HepG2 (cell line): ENCODE results near the gene PDCD2L. TPM values are rescaled to one million over a fixed set of nuclear protein-coding genes. Genes with fewer than 3 reads are reported as not detected.

Source experiments
- CEBPB ChIP-seq: IDR thresholded peaks from 2 replicates; pipeline ENCODE4 v1.6.1; 2011; ENCODE audit warnings: low read depth, low read length, improper control_type of control experiment, borderline replicate concordance
- HNRNPL ChIP-seq: fragments of 200-400 bp; formaldehyde crosslinking; IDR thresholded peaks from 2 replicates; pipeline ENCODE4 v1.6.1; 2017; ENCODE audit warnings: mild to moderate bottlenecking, low read depth, low read length
- NAIF1 ChIP-seq: sonication (generic); formaldehyde crosslinking; IDR thresholded peaks from 2 replicates; pipeline ENCODE4 v1.5.0; 2020; ENCODE audit warnings: mild to moderate bottlenecking, missing genetic modification reagents, borderline replicate concordance
- POGZ ChIP-seq: sonication (generic); formaldehyde crosslinking; IDR thresholded peaks from 2 replicates; pipeline ENCODE4 v1.4.0; 2020; ENCODE audit warnings: mild to moderate bottlenecking, missing genetic modification reagents
- SCMH1 ChIP-seq: sonication (generic); formaldehyde crosslinking; IDR thresholded peaks from 2 replicates; pipeline ENCODE4 v1.9.0; 2021; ENCODE audit warnings: missing genetic modification reagents, mild to moderate bottlenecking, borderline replicate concordance
- ZFP82 ChIP-seq: sonication (generic); formaldehyde crosslinking; IDR thresholded peaks from 2 replicates; pipeline ENCODE4 v1.5.1; 2020; ENCODE audit warnings: mild to moderate bottlenecking, missing genetic modification reagents, borderline replicate concordance
- ZFP90 ChIP-seq: sonication (generic); formaldehyde crosslinking; IDR thresholded peaks from 2 replicates; pipeline ENCODE4 v1.8.0; 2022; ENCODE audit warnings: missing genetic modification reagents, mild to moderate bottlenecking, inconsistent platforms, borderline replicate concordance
- ZMYM2 ChIP-seq: sonication (generic); formaldehyde crosslinking; IDR thresholded peaks from 2 replicates; pipeline ENCODE4 v1.8.0; 2022; ENCODE audit warnings: mild to moderate bottlenecking, missing genetic modification reagents
- ZNF225 ChIP-seq: sonication (generic); formaldehyde crosslinking; IDR thresholded peaks from 2 replicates; pipeline ENCODE4 v1.4.0; 2020; ENCODE audit warnings: mild to moderate bottlenecking, missing genetic modification reagents
- ZNF296 ChIP-seq: sonication (generic); formaldehyde crosslinking; conservative IDR thresholded peaks from 2 replicates; pipeline ENCODE4 v1.5.0; 2020; ENCODE audit warnings: mild to moderate bottlenecking, missing genetic modification reagents
- ZNF337 ChIP-seq: sonication (generic); formaldehyde crosslinking; IDR thresholded peaks from 2 replicates; pipeline ENCODE4 v1.5.1; 2020; ENCODE audit warnings: missing genetic modification reagents, low read depth, mild to moderate bottlenecking, borderline replicate concordance
- ZNF432 ChIP-seq: sonication (generic); formaldehyde crosslinking; IDR thresholded peaks from 2 replicates; pipeline ENCODE4 v1.5.0; 2020; ENCODE audit warnings: missing genetic modification reagents, mild to moderate bottlenecking, borderline replicate concordance
- ZNF530 ChIP-seq: sonication (generic); formaldehyde crosslinking; IDR thresholded peaks from 2 replicates; pipeline ENCODE4 v1.5.0; 2020; ENCODE audit warnings: low read depth, mild to moderate bottlenecking, missing genetic modification reagents
- polyA plus RNA-seq, 8 experiments: library from polyadenylated mRNA; depleted of rRNA in 3 of 8; stranded (reverse) in 7 of 8; unstranded in 1 of 8; fragments of >200 nt; fragmentation: Illumina TruSeq in 4 of 8; extraction: Trizol in 4 of 8; gene quantifications; 2 replicates each; pipeline versions ENCODE4 v1.2.1 to v1.2.3, GENCODE V29; 2011 to 2016; ENCODE audit warnings: low read depth in 4 of 8, missing spikeins in 1 of 8, mixed read lengths in 1 of 8; ENCODE audit not compliant: insufficient read depth in 1 of 8
- total RNA-seq, 5 experiments: library from RNA; depleted of rRNA; stranded (reverse); fragments of >200 nt; fragmentation: Illumina TruSeq; extraction: Trizol; gene quantifications; 2 replicates each; pipeline ENCODE4 v1.2.3, GENCODE V29; 2016; ENCODE audit warnings: low read depth in 1 of 5
- TF ChIP-seq, protein P1 (sequence below): sonication (generic); formaldehyde crosslinking; IDR thresholded peaks from 2 replicates; pipeline ENCODE4 v1.8.1; 2022; ENCODE audit warnings: mild to moderate bottlenecking, missing genetic modification reagents
- TF ChIP-seq, protein P2 (sequence below): sonication (generic); formaldehyde crosslinking; IDR thresholded peaks from 2 replicates; pipeline ENCODE4 v1.4.0; 2020; ENCODE audit warnings: missing genetic modification reagents
- TF ChIP-seq, protein P3 (sequence below), 2 experiments: IDR thresholded peaks; 2 replicates each; pipeline ENCODE4 v1.6.1; 2011 to 2012; ENCODE audit warnings: low read length in 2 of 2, borderline replicate concordance in 1 of 2, low read depth in 1 of 2, mild to moderate bottlenecking in 1 of 2, moderate library complexity in 1 of 2
- TF ChIP-seq, protein P4 (sequence below): sonication (generic); formaldehyde crosslinking; IDR thresholded peaks from 2 replicates; pipeline ENCODE4 v1.9.0; 2022; ENCODE audit warnings: missing genetic modification reagents, mild to moderate bottlenecking, borderline replicate concordance
- TF ChIP-seq, protein P5 (sequence below): sonication (generic); formaldehyde crosslinking; IDR thresholded peaks from 2 replicates; pipeline ENCODE4 v1.8.0; 2023; ENCODE audit warnings: mild to moderate bottlenecking, missing genetic modification reagents

The PDCD2L gene
- total and polyA plus RNA-seq, 2 of the 13 experiments (the other 11 are each of a cell fraction or from before 2014, with no cell fraction given): 29.3 to 35.2 TPM

DNA sequence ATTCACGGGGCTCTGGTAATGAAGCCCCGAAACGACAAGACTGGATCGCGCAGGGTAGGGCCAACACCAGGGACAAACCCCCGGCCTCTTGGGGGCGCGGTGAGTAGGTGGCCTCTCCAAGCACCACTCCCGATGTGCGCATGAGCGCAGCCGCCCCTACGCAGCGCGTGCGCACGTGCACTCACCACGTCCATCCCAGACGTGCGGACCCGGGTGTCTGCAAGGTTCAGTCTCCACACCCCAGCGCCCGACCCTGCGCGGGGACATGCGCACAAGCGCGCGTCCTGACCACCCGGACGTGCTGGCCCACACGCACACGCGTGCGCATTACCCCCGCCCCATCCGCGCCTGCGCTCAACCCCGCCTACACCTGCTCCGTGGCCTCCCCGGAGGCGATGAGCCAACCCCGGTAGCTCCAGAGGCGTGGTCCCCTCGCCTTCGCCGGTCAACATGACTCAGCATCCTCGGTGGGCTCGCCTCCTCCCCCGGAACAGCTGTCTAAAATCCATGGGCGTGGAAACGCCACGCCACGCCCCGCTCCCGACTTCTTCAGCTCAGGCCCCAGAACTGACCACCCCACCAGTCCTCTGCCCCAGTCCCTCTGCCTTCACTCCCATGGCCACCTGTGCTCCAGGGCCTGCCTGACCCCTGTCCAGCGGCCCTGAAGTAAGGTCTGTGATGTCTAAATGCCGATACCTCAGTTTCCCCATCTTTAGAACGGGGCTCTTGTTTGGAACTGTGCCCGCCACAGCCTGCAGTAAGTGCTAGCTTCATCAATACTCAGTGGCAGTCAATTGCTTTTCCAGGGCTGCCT lies 44.9 kb upstream of the PDCD2L start (continued):
- TF ChIP-seq, protein P1, sequence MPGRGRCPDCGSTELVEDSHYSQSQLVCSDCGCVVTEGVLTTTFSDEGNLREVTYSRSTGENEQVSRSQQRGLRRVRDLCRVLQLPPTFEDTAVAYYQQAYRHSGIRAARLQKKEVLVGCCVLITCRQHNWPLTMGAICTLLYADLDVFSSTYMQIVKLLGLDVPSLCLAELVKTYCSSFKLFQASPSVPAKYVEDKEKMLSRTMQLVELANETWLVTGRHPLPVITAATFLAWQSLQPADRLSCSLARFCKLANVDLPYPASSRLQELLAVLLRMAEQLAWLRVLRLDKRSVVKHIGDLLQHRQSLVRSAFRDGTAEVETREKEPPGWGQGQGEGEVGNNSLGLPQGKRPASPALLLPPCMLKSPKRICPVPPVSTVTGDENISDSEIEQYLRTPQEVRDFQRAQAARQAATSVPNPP (CRISPR knock-in tag): 0 out of 2 replicates have a peak, but pooled peaks have one; percentile 50
- 0 out of 2 replicates have a peak, but pooled peaks have one; percentile 35 for TF ChIP-seq ZNF225 (CRISPR knock-in tag)
- TF ChIP-seq, protein P2, sequence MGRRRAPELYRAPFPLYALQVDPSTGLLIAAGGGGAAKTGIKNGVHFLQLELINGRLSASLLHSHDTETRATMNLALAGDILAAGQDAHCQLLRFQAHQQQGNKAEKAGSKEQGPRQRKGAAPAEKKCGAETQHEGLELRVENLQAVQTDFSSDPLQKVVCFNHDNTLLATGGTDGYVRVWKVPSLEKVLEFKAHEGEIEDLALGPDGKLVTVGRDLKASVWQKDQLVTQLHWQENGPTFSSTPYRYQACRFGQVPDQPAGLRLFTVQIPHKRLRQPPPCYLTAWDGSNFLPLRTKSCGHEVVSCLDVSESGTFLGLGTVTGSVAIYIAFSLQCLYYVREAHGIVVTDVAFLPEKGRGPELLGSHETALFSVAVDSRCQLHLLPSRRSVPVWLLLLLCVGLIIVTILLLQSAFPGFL: no peak
- TF ChIP-seq ZFP90 (CRISPR knock-in tag): no peak
- TF ChIP-seq ZNF530: no peak
- peak; percentile 64; the same call in 1 of the 2 replicates for TF ChIP-seq HNRNPL
- peak; percentile 52; the same call in 1 of the 2 replicates for TF ChIP-seq CEBPB
- TF ChIP-seq ZNF296: 0 out of 2 replicates have a peak, but pooled peaks have one; percentile 55
- no peak for TF ChIP-seq ZNF432
- TF ChIP-seq POGZ (CRISPR knock-in tag): peak; percentile 80
- TF ChIP-seq, protein P3, sequence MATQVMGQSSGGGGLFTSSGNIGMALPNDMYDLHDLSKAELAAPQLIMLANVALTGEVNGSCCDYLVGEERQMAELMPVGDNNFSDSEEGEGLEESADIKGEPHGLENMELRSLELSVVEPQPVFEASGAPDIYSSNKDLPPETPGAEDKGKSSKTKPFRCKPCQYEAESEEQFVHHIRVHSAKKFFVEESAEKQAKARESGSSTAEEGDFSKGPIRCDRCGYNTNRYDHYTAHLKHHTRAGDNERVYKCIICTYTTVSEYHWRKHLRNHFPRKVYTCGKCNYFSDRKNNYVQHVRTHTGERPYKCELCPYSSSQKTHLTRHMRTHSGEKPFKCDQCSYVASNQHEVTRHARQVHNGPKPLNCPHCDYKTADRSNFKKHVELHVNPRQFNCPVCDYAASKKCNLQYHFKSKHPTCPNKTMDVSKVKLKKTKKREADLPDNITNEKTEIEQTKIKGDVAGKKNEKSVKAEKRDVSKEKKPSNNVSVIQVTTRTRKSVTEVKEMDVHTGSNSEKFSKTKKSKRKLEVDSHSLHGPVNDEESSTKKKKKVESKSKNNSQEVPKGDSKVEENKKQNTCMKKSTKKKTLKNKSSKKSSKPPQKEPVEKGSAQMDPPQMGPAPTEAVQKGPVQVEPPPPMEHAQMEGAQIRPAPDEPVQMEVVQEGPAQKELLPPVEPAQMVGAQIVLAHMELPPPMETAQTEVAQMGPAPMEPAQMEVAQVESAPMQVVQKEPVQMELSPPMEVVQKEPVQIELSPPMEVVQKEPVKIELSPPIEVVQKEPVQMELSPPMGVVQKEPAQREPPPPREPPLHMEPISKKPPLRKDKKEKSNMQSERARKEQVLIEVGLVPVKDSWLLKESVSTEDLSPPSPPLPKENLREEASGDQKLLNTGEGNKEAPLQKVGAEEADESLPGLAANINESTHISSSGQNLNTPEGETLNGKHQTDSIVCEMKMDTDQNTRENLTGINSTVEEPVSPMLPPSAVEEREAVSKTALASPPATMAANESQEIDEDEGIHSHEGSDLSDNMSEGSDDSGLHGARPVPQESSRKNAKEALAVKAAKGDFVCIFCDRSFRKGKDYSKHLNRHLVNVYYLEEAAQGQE (IDR thresholded peaks at IDR 0.05; ENCODE audit: borderline replicate concordance in 1 of 2, low read depth in 1 of 2, low read length in 2 of 2): 0 out of 4 replicates have a peak, but pooled peaks of 1 of the 2 experiments have one; percentile 8
- TF ChIP-seq, protein P4, sequence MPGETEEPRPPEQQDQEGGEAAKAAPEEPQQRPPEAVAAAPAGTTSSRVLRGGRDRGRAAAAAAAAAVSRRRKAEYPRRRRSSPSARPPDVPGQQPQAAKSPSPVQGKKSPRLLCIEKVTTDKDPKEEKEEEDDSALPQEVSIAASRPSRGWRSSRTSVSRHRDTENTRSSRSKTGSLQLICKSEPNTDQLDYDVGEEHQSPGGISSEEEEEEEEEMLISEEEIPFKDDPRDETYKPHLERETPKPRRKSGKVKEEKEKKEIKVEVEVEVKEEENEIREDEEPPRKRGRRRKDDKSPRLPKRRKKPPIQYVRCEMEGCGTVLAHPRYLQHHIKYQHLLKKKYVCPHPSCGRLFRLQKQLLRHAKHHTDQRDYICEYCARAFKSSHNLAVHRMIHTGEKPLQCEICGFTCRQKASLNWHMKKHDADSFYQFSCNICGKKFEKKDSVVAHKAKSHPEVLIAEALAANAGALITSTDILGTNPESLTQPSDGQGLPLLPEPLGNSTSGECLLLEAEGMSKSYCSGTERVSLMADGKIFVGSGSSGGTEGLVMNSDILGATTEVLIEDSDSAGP (CRISPR knock-in tag): peak; percentile 89
- TF ChIP-seq, protein P5, sequence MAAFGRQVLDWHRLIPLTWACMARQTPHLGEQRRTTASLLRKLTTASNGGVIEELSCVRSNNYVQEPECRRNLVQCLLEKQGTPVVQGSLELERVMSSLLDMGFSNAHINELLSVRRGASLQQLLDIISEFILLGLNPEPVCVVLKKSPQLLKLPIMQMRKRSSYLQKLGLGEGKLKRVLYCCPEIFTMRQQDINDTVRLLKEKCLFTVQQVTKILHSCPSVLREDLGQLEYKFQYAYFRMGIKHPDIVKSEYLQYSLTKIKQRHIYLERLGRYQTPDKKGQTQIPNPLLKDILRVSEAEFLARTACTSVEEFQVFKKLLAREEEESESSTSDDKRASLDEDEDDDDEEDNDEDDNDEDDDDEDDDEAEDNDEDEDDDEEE (CRISPR knock-in tag): 0 out of 2 replicates have a peak, but pooled peaks have one; percentile 48
- no peak for TF ChIP-seq NAIF1
- peak; percentile 83; the same call in 1 of the 2 replicates for TF ChIP-seq ZFP82 (CRISPR knock-in tag)
- TF ChIP-seq SCMH1 (CRISPR knock-in tag): no peak
- TF ChIP-seq ZMYM2 (CRISPR knock-in tag): 0 out of 2 replicates have a peak, but pooled peaks have one; percentile 2
- TF ChIP-seq ZNF337: no peak
